Left ventricle myocardium inferior (tissue), 1 donor: Measurements from ENCODE around the gene SMPX. TPM values are rescaled to one million over a fixed set of nuclear protein-coding genes. Genes with fewer than 3 reads are reported as not detected.

ENCODE experiments used
- DNase-seq: peaks from one replicate; pipeline ENCODE4 v3.0.0-alpha.2; 2020
- H3K27ac ChIP-seq: fragments of 200-600 bp; replicated peaks from 2 replicates; pipeline ENCODE4 v1.8.0; 2021
- H3K27me3 ChIP-seq: fragments of 200-600 bp; 2 replicates; pipeline ENCODE4 v1.8.0; 2021; ENCODE audit warnings: low read depth
- H3K36me3 ChIP-seq: fragments of 200-600 bp; 2 replicates; pipeline ENCODE4 v1.8.0; 2021
- H3K4me1 ChIP-seq: fragments of 200-600 bp; 2 replicates; pipeline ENCODE4 v1.8.0; 2021
- H3K4me3 ChIP-seq: fragments of 200-600 bp; 2 replicates; pipeline ENCODE4 v1.8.0; 2021; ENCODE audit warnings: mild to moderate bottlenecking, moderate library complexity
- H3K9me3 ChIP-seq: fragments of 200-600 bp; replicated peaks from 2 replicates; pipeline ENCODE4 v1.8.0; 2021
- CTCF ChIP-seq: fragments of 200-600 bp; IDR thresholded peaks from 2 replicates; pipeline ENCODE4 v1.8.0; 2021; ENCODE audit warnings: antibody characterized with exemption, mild to moderate bottlenecking, borderline replicate concordance
- intact Hi-C: fragments of 100-400 bp; cut with micrococcal nuclease; formaldehyde crosslinking; loops from one replicate; pipeline ENCODE4 v1.11.0; 2022
- total RNA-seq: library from RNA; stranded (reverse); fragmentation: NEBNext Ultra II Directional; extraction: Animal tissue kit (Norgen Biotek cat#: 25700); gene quantifications from one replicate; pipeline ENCODE4 v1.2.1, GENCODE V29; 2021
- donor health status: DM: no; HTN: yes; CAD: no; lungs with severe emphysema.

Gene SMPX
- total RNA-seq, 1 donor from 2014 or later, result 726 TPM

- Histone ChIP-seq H3K4me3 (no peak overlapping the region), H3K27me3 (no peaks in the 10 kb centered on the region), H3K36me3 (no peaks in the 10 kb centered on the region), H3K4me1 (peaks cover 53% of the 10 kb centered on the region), H3K9me3 (no peaks in the 10 kb centered on the region), H3K27ac (peak overlapping the region; percentile 33)
- intact Hi-C loops, result no loop called here
- TF ChIP-seq CTCF, result peak; percentile 30
- DNase-seq, result no peak
Observed at GRCh38 chrX:21725496-21725895, 32.4 kb downstream of the SMPX start.

DNA sequence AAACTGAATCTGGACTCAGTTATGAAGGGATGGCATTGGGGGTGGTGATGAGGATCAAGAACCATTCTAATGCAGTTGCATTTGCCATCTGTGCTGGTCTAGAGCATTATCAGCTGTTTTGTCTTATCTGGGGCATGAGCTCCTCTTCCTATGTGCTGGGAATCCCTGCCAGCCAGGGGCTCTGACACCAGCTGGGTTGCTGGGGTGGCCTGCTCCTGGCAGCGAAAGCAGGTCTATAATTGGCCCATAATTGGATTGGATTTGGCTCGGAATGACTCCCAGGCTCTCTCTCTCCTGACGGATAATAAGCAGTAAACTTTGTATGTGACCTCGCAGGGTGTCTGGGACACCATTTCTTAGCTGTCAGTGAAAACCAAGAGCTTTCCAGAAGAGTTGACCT, 34.1 kb downstream of the SMPX start:
- H3K4me3 ChIP-seq, result no peak overlapping the region
- DNase-seq, result no peak
- no peaks in the 10 kb centered on the region for H3K9me3 ChIP-seq
- H3K27me3 ChIP-seq, result no peaks in the 10 kb centered on the region
- no peak for TF ChIP-seq CTCF
- intact Hi-C loops, result no loop called here
- H3K27ac ChIP-seq, result peak overlapping the region; percentile 16
- no peaks in the 10 kb centered on the region for H3K36me3 ChIP-seq
- peaks cover 42% of the 10 kb centered on the region for H3K4me1 ChIP-seq

GRCh38 chrX:21723084-21723483, 34.8 kb downstream of the SMPX start:
- Histone ChIP-seq H3K4me3 (no peak overlapping the region), H3K27ac (no peak overlapping the region), H3K4me1 (peaks cover 45% of the 10 kb centered on the region), H3K36me3 (no peaks in the 10 kb centered on the region), H3K9me3 (no peaks in the 10 kb centered on the region), H3K27me3 (no peaks in the 10 kb centered on the region)
- intact Hi-C loops, result no loop called here
- DNase-seq, result no peak
- TF ChIP-seq CTCF, result no peak

- no peak overlapping the region for H3K4me3 ChIP-seq
- peaks cover 40% of the 10 kb centered on the region for H3K4me1 ChIP-seq
- intact Hi-C loops, result no loop called here
- H3K36me3 ChIP-seq, result no peaks in the 10 kb centered on the region
- TF ChIP-seq CTCF, result no peak
- peak overlapping the region; percentile 35 for H3K27ac ChIP-seq
- H3K9me3 ChIP-seq, result no peaks in the 10 kb centered on the region
- no peak for DNase-seq
- no peaks in the 10 kb centered on the region for H3K27me3 ChIP-seq
Observed at GRCh38 chrX:21721195-21721594, 36.7 kb downstream of the SMPX start.

DNA sequence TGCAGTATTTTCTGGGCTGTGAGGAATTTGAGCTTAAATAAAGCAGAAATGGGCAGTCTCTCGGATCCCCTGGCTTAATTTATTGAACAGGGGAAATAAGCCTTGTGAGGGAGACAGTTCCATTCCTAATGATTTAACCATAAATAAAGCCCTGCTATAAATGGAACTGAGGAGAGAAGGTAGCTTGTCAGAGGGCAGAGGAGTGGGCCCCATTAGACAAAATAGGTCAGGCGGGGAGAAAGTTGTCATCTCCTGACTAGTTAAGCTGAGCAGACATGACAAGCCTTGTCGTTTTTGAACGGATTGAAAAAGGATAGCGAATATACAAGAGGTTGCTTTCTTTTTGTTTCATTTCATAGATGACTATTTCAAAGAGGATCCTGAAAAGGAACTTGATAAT, 39.3 kb downstream of the SMPX start:
- H3K27ac ChIP-seq, result peak overlapping the region; percentile 48

More for the DNA sequence above, 39.3 kb downstream of the SMPX start:
- intact Hi-C loops, result no loop called here
- H3K4me3 ChIP-seq, result no peak overlapping the region
- no peak for TF ChIP-seq CTCF
- no peaks in the 10 kb centered on the region for H3K36me3 ChIP-seq
- no peaks in the 10 kb centered on the region for H3K9me3 ChIP-seq
- H3K4me1 ChIP-seq, result peaks cover 19% of the 10 kb centered on the region
- no peak for DNase-seq
- H3K27me3 ChIP-seq, result no peaks in the 10 kb centered on the region
